Spleen (tissue), 7 donors: ENCODE data around the gene PRDM16.

ENCODE experiments used
- POLR2A ChIP-seq, 3 donors: fragments of 450-650 bp; IDR thresholded peaks; one replicate each; pipeline ENCODE4 v1.5.1; 2017; ENCODE audit warnings: antibody characterized with exemption in 3 of 3, mild to moderate bottlenecking in 1 of 3
- TF ChIP-seq, protein P1 (sequence below), 11 experiments: fragments of 200-600 bp in 7 of 11; fragments of 450-650 bp in 4 of 11; sonication (generic) in 4 of 11; IDR thresholded peaks in 8 of 11; conservative IDR thresholded peaks in 3 of 11; 1 replicate in 7 of 11; 2 replicates in 4 of 11; pipeline versions ENCODE4 v1.4.0 to v1.8.0; 2016 to 2021; ENCODE audit warnings: antibody characterized with exemption in 11 of 11, inconsistent platforms in 4 of 11, mild to moderate bottlenecking in 1 of 11
- donor health status: DM: no; HTN: no; CAD: no; lungs with moderate emphysema.
- donor health status: DM: no; HTN: no; CAD: no.
- donor health status: DM: no; HTN: no; CAD: no.

DNA sequence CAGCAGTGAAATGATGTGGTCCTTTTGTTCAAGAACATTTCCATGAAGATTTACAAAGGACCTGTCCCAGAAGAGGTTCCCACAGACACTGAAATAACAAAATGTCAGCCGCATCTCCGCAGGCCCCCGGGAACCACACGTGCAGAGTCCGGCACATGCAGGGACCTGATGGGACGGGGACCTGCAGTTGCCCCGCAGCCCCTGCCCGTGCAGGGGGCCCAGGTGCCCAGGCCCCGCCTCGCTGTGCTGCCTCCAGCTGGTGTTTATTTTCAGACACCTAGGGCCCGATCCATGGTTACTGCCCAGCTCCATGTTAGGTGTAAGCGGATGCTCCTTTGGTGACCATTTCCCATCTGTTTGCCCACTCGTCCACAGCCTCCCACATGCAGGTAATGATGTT is 236.2 kb downstream of the PRDM16 start:
- TF ChIP-seq POLR2A (IDR thresholded peaks at IDR 0.05), result no peak
- TF ChIP-seq, protein P1, sequence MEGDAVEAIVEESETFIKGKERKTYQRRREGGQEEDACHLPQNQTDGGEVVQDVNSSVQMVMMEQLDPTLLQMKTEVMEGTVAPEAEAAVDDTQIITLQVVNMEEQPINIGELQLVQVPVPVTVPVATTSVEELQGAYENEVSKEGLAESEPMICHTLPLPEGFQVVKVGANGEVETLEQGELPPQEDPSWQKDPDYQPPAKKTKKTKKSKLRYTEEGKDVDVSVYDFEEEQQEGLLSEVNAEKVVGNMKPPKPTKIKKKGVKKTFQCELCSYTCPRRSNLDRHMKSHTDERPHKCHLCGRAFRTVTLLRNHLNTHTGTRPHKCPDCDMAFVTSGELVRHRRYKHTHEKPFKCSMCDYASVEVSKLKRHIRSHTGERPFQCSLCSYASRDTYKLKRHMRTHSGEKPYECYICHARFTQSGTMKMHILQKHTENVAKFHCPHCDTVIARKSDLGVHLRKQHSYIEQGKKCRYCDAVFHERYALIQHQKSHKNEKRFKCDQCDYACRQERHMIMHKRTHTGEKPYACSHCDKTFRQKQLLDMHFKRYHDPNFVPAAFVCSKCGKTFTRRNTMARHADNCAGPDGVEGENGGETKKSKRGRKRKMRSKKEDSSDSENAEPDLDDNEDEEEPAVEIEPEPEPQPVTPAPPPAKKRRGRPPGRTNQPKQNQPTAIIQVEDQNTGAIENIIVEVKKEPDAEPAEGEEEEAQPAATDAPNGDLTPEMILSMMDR (IDR thresholded peaks at IDR 0.05 in 8 of 11, conservative IDR thresholded peaks at IDR 0.05 in 3 of 11), result no peak
